ES-I3 (cell line): Measurements from ENCODE around the gene KCNIP3.
"Not testable (repeated sequence)": the region's sequence is repeated elsewhere in the genome, so short reads cannot be mapped to it uniquely, and the experiment has no call there.

Experiments
- H3K36me3 ChIP-seq: 2 replicates; pipeline ENCODE4 v1.6.1; 2013; ENCODE audit warnings: mild to moderate bottlenecking, low read length, control low read depth, moderate library complexity; ENCODE audit not compliant: insufficient read depth
- H3K4me1 ChIP-seq: 2 replicates; pipeline ENCODE4 v1.6.1; 2013; ENCODE audit warnings: mild to moderate bottlenecking, control low read depth, low read length; ENCODE audit not compliant: insufficient read depth
- H3K9ac ChIP-seq: 2 replicates; pipeline ENCODE4 v1.6.1; 2013; ENCODE audit warnings: low read depth, mild to moderate bottlenecking, low read length, moderate library complexity
- H3K9me3 ChIP-seq: 2 replicates; pipeline ENCODE4 v1.6.1; 2013; ENCODE audit warnings: mild to moderate bottlenecking, low read length, moderate library complexity; ENCODE audit not compliant: control insufficient read depth, insufficient read depth

KCNIP3 gene

GRCh38 chr2:95392730-95393455 is 95.7 kb downstream of the KCNIP3 start:
- no peak overlapping the region for H3K9ac ChIP-seq
- H3K4me1 ChIP-seq, result no peaks in the 10 kb centered on the region
- no peaks in the 10 kb centered on the region for H3K9me3 ChIP-seq
- no peaks in the 10 kb centered on the region for H3K36me3 ChIP-seq

DNA sequence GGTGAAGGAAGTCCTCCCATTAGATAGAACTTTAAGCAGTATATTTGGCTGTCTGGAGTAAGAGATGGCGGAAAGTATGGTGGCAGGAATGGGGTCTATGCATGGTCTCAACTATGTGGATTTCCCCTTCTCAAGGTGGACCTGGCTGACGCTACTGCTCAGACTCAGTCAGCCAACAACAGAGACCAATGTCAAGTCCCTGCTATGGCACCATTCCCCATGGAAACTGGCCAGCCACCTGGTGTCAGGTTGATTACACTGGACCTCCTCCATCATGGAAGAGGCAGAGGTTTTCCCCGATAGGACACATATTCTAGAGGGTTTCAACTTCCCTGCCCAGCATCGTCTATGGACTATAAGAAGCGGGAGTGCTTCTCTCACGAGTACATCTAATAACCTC is 96.8 kb downstream of the KCNIP3 start:
- no peaks in the 10 kb centered on the region for H3K9me3 ChIP-seq
- no peaks in the 10 kb centered on the region for H3K36me3 ChIP-seq
- H3K4me1 ChIP-seq, result no peaks in the 10 kb centered on the region
- no peak overlapping the region for H3K9ac ChIP-seq

- Histone ChIP-seq H3K9ac (no peak overlapping the region), H3K36me3 (no peaks in the 10 kb centered on the region), H3K9me3 (no peaks in the 10 kb centered on the region), H3K4me1 (peaks cover 5% of the 10 kb centered on the region; the same call in 1 of the 2 replicates)
Observed at GRCh38 chr2:95399061-95399460, 101.9 kb downstream of the KCNIP3 start.

GRCh38 chr2:95401480-95401879 is 104.3 kb downstream of the KCNIP3 start:
- H3K9ac ChIP-seq, result peak overlapping the region; percentile 96; the same call in 1 of the 2 replicates
- H3K4me1 ChIP-seq, result peaks cover 5% of the 10 kb centered on the region; the same call in 1 of the 2 replicates
- no peaks in the 10 kb centered on the region for H3K9me3 ChIP-seq

GRCh38 chr2:95402004-95402369 is 104.8 kb downstream of the KCNIP3 start:
- H3K9ac ChIP-seq, result peak overlapping the region; percentile 96
- H3K9me3 ChIP-seq, H3K36me3 ChIP-seq, H3K4me1 ChIP-seq: not testable (repeated sequence)

More at GRCh38 chr2:95401480-95401879, 104.3 kb downstream of the KCNIP3 start:
- no peaks in the 10 kb centered on the region for H3K36me3 ChIP-seq

DNA sequence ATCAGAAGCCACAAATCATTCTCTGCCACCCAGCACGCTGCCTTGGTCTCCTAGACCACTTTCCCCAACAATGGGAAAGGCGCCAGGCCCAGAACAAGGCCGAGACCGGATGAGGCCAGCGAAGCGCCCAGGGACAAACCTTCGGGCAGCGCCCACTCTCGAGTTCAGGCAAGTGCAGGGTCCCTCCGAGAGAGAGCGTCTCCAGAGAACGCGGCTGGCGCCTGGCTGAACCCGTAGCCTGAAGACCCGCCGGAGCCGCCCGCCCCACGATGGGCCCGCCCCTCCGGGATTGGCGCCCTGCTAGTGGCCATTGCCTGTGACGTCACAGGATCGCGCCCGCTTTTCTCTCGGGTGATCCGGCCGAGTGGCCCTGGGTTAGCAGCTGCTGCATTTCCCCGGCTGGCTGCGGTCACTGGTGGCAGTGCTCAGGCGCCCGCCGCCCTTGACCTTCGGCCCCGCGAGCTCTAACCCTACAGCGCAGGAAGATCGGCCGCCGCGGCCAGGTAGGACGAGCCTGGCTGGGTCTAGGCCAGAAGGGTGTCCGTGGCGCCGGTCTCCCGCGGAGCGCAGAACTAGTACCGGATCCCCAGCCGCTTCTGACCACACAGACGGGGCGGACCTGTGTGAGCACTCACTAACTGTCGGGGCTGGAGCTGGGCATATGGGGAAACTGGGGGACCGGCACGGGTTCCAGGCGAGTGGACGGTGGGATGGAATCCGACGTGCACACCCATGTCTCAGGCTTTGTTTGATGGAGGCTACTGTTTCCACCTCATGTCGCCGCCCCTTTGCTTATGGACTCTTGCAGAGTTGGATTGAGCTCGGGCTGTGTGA is 105.4 kb downstream of the KCNIP3 start, which contains the start of gene FAHD2A:
Gene FAHD2A, plus strand, starts transcription at position 339 of the 834 bp plus-strand sequence. CDS start 2,851 bp downstream, outside the sequence.
- Histone ChIP-seq H3K4me1 (peaks cover 5% of the 10 kb centered on the region; the same call in 1 of the 2 replicates), H3K9me3 (no peaks in the 10 kb centered on the region), H3K36me3 (no peaks in the 10 kb centered on the region), H3K9ac (peak within 1 kb of the TSS; percentile 96)

DNA sequence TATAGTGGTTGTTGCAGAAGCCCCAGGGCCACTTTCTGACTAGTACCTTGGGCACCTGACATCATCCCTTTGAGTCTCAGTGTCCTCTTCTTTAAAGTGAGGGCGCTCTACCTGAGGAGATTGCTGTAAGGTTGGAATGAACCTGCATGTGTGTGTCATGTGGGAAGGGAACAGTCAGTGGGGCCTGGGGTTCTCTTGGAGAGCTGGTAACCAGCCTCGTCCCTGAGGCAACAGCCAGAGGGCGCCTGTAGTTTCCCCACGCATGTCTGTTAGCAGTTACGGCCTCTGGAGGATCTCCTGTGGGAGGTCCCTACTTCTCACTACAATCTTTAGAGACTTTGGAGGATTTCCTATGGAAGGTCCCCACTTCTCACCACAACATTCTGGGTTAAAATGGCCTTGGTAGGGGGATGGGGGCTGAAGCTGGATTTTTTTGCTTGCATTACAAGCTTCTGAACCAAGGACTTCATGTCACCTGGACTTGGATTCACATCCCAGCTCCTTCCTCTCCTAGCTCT is 106.1 kb downstream of the KCNIP3 start:
- H3K9ac ChIP-seq, result peak overlapping the region; percentile 96
- H3K36me3 ChIP-seq, H3K9me3 ChIP-seq, H3K4me1 ChIP-seq: not testable (repeated sequence)

DNA sequence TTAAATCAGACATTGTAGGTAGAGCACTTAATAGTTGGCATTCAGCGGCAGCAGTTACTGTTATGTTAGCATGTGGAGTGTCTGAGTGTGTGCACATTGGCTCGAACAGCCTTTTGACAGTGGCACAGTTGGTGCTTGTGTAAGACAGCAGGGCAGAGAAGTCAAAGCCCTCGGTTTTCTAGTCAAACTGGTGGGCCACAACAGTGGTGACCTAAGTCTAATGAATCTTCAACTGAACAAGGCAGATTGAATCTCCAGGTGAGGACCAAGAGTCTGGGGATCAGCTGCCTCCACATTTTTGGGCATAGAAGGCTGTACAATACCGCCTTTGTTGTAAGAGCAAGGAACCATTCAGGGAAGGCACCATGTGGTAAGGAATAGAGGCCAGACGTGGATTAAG is 106.7 kb downstream of the KCNIP3 start:
- H3K4me1 ChIP-seq, H3K36me3 ChIP-seq, H3K9me3 ChIP-seq: not testable (repeated sequence)
- H3K9ac ChIP-seq, result peak overlapping the region; percentile 96; the same call in 1 of the 2 replicates

DNA sequence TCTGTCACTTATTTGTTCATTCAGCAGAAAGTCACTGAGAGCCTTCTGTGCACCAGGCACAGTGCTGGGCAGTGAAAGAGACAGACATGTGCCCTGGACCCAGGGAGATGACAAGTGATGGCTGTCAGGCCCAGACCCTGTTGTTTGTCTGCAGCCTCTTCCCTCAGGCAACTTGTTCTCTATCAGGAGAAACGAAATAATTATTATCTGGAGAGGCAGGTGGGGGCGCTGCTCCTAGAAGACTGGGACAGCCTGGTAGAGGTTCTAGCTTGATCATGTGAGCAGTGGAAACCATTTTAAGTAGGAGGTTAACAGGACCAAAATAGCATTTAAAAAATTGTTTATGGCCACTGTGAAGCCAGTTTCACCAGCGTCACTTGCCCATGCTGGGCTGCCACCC is 107.5 kb downstream of the KCNIP3 start:
- not testable (repeated sequence) for H3K9me3 ChIP-seq, H3K4me1 ChIP-seq, H3K9ac ChIP-seq

GRCh38 chr2:95411239-95411638 is 114.1 kb downstream of the KCNIP3 start:
- not testable (repeated sequence) for H3K36me3 ChIP-seq

More for the DNA sequence above, 107.5 kb downstream of the KCNIP3 start:
- not testable (repeated sequence) for H3K36me3 ChIP-seq

GRCh38 chr2:95414015-95414594 is 117.0 kb downstream of the KCNIP3 start:
- H3K9me3 ChIP-seq, H3K4me1 ChIP-seq, H3K36me3 ChIP-seq, H3K9ac ChIP-seq: not testable (repeated sequence)

More at GRCh38 chr2:95411239-95411638, 114.1 kb downstream of the KCNIP3 start:
- H3K9me3 ChIP-seq, H3K4me1 ChIP-seq, H3K9ac ChIP-seq: not testable (repeated sequence)

DNA sequence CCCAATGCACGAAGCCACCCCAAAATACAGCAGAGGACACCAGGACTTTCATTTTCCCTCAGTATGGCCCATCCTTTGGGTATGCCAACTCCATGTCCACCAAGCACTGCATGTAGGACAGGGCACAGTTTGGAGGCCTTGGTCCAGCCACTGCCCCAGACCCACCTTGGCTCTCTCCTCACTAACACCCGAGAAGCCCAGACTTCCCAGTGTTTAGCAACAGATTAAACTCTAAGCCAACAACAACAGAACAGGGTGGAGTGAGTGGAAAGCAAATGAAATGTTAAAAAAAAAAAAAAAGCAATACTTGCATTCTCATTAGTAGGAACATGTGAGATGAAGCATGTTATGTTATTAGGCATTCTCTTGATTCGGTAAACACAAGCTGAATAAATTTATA is 118.0 kb downstream of the KCNIP3 start:
- H3K4me1 ChIP-seq, H3K36me3 ChIP-seq, H3K9ac ChIP-seq, H3K9me3 ChIP-seq: not testable (repeated sequence)

- not testable (repeated sequence) for H3K9ac ChIP-seq, H3K4me1 ChIP-seq, H3K9me3 ChIP-seq, H3K36me3 ChIP-seq
Observed at GRCh38 chr2:95415561-95415960, 118.4 kb downstream of the KCNIP3 start.

GRCh38 chr2:95427196-95427867 is 130.2 kb downstream of the KCNIP3 start:
- not testable (repeated sequence) for H3K9me3 ChIP-seq, H3K36me3 ChIP-seq, H3K9ac ChIP-seq, H3K4me1 ChIP-seq
